Ectodermal cell (in vitro differentiated cells): ENCODE data around the gene MTHFD2L.
"Not testable (repeated sequence)": the region's sequence is repeated elsewhere in the genome, so short reads cannot be mapped to it uniquely, and the experiment has no call there.

Experiments
- H3K27ac ChIP-seq: 2 replicates; pipeline ENCODE4 v1.7.0; 2013; ENCODE audit warnings: mild to moderate bottlenecking, low read depth, low read length; ENCODE audit not compliant: insufficient read depth, poor library complexity, severe bottlenecking
- H3K27me3 ChIP-seq: 2 replicates; pipeline ENCODE4 v1.7.0; 2013; ENCODE audit warnings: mild to moderate bottlenecking, low read length; ENCODE audit not compliant: insufficient read depth, control insufficient read depth, poor library complexity, severe bottlenecking
- H3K36me3 ChIP-seq: one replicate; pipeline ENCODE4 v1.7.0; 2013; ENCODE audit warnings: low read length; ENCODE audit not compliant: control insufficient read depth, insufficient read depth
- H3K4me1 ChIP-seq: one replicate; pipeline ENCODE4 v1.7.0; 2013; ENCODE audit warnings: low read length; ENCODE audit not compliant: control insufficient read depth, insufficient read depth
- H3K4me3 ChIP-seq: 2 replicates; pipeline ENCODE4 v1.7.0; 2013; ENCODE audit warnings: low read depth, low read length, control low read depth; ENCODE audit not compliant: insufficient read depth
- H3K9me3 ChIP-seq: 2 replicates; pipeline ENCODE4 v1.7.0; 2013; ENCODE audit warnings: mild to moderate bottlenecking, low read length, moderate library complexity; ENCODE audit not compliant: control insufficient read depth
- WGBS, 2 experiments: methylation state at CpG; one replicate each; pipeline ENCODE4 v1.1.7; 2013; ENCODE audit warnings: missing lambda C conversion rate in 2 of 2; 5-methylcytosine and 5-hydroxymethylcytosine counted together

Gene MTHFD2L

GRCh38 chr4:74215236-74215635 lies 57.3 kb downstream of the MTHFD2L start:
- 93 to 96% methylated on average over 7 of the region's 7 CpGs for WGBS, 2 experiments

GRCh38 chr4:74217365-74217764 lies 59.4 kb downstream of the MTHFD2L start:
- WGBS, 2 experiments: 92% methylated on average over 3 of the region's 3 CpGs

More at GRCh38 chr4:74215236-74215635, 57.3 kb downstream of the MTHFD2L start:
- not testable (repeated sequence) for H3K27ac ChIP-seq, H3K36me3 ChIP-seq, H3K9me3 ChIP-seq, H3K4me1 ChIP-seq, H3K4me3 ChIP-seq, H3K27me3 ChIP-seq

GRCh38 chr4:74218201-74218600 lies 60.3 kb downstream of the MTHFD2L start:
- peaks cover 7% of the 10 kb centered on the region for H3K4me1 ChIP-seq
- no peaks in the 10 kb centered on the region for H3K27me3 ChIP-seq
- H3K9me3 ChIP-seq: no peaks in the 10 kb centered on the region
- WGBS, 2 experiments: 94 to 97% methylated on average over 3 of the region's 4 CpGs
- H3K27ac ChIP-seq: no peak overlapping the region
- no peaks in the 10 kb centered on the region for H3K36me3 ChIP-seq
- H3K4me3 ChIP-seq: no peak overlapping the region

More at GRCh38 chr4:74217365-74217764, 59.4 kb downstream of the MTHFD2L start:
- Histone ChIP-seq H3K27me3 (no peaks in the 10 kb centered on the region), H3K4me1 (peaks cover 7% of the 10 kb centered on the region), H3K4me3 (no peak overlapping the region), H3K36me3 (no peaks in the 10 kb centered on the region), H3K27ac (no peak overlapping the region), H3K9me3 (no peaks in the 10 kb centered on the region)

- Histone ChIP-seq H3K9me3 (no peaks in the 10 kb centered on the region), H3K36me3 (no peaks in the 10 kb centered on the region), H3K27ac (no peak overlapping the region), H3K4me3 (no peak overlapping the region), H3K27me3 (no peaks in the 10 kb centered on the region), H3K4me1 (peaks cover 7% of the 10 kb centered on the region)
- WGBS, 2 experiments: 85 to 89% methylated on average over 2 of the region's 2 CpGs
These were observed 61.3 kb downstream of the MTHFD2L start for GRCh38 chr4:74219240-74219639.

- Histone ChIP-seq H3K4me1 (no peaks in the 10 kb centered on the region), H3K4me3 (no peak overlapping the region), H3K27ac (no peak overlapping the region), H3K27me3 (no peaks in the 10 kb centered on the region), H3K36me3 (no peaks in the 10 kb centered on the region), H3K9me3 (no peaks in the 10 kb centered on the region)
- 96 to 100% methylated on average over 2 of the region's 2 CpGs for WGBS, 2 experiments
These were observed 65.2 kb downstream of the MTHFD2L start for GRCh38 chr4:74223098-74223497.

- no peak overlapping the region for H3K27ac ChIP-seq
- no peaks in the 10 kb centered on the region for H3K27me3 ChIP-seq
- H3K36me3 ChIP-seq: no peaks in the 10 kb centered on the region
- H3K4me1 ChIP-seq: no peaks in the 10 kb centered on the region
- H3K4me3 ChIP-seq: no peak overlapping the region
- 82 to 83% methylated on average over 1 of the region's 1 CpG for WGBS, 2 experiments
- no peaks in the 10 kb centered on the region for H3K9me3 ChIP-seq
These were observed 65.9 kb downstream of the MTHFD2L start for GRCh38 chr4:74223801-74224200.

DNA sequence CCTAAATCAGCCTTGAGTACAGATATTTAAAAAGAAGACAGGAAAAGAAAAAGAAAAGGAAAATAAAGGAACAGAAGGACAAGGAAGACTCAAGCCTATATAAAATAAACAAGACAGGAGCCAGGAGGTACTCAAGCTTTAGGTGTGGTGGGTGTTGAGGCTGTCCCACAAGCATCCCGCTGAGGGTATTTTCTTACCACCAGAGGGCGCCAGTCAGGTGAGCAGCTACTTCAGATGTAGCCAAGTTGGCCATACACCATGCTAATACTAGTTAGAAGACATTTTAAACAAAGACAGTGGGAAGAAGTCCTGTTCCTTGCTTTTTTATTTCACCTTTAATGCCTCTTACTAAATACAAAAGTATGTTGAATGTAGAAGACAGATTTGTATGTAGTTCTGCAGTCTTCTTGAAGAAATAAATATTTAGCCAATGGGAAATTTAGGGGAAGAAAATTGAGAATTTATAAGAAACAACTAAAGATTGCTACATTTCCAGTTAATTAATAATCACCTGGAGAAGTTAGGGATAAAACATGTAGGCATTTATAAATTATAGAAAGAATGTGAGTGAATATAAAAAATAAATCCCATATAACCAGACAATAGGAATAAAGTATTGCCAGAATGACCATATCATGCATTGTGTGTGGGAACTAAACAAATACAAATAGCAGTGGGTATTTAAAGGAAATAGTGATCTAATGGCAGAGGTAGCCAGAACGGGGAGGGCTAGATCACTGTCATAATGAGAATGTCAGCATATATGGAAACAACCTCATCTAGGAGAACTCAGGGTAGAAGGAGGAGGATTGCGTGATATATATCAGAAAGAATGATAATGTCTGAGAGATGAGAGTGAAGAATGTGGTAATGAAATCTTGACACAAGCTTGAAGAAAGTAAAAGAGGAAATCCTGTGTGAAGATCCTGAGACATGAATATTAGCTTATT lies 71.0 kb downstream of the MTHFD2L start:
- Histone ChIP-seq H3K27ac (no peak overlapping the region), H3K4me1 (no peaks in the 10 kb centered on the region), H3K9me3 (no peaks in the 10 kb centered on the region), H3K36me3 (no peaks in the 10 kb centered on the region), H3K4me3 (no peak overlapping the region), H3K27me3 (no peaks in the 10 kb centered on the region)
- WGBS, 2 experiments: 46 to 64% methylated on average over 3 to 4 of the region's 4 CpGs

DNA sequence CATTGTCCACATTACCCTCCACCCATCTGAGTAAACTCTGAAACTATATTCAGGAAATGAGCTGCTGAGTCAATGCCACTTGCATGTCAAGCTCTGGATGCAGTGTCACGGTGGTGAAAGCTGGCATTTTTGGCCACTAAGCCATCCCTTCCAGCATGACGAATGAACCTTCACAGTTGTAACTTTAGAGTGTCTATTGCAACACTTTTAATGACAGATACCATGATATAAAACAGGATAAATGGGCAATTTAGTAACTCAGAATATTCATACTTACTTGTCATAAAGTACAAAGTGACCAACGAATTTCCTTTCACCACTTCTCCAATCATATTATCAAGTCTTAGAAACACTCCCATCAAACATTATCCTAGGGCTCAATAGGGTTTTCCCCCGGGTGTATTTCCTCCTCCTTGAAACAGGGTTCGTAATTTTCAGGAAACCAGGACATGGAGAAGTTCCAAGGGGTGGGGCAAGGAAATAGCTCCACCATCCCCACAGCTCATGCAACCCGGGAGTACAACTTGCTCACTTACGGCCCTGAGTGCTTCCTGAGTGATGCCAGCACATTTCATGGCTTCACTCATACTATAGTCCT lies 73.1 kb downstream of the MTHFD2L start:
- H3K27ac ChIP-seq: no peak overlapping the region
- no peaks in the 10 kb centered on the region for H3K27me3 ChIP-seq
- 90 to 92% methylated on average over 6 to 7 of the region's 7 CpGs for WGBS, 2 experiments
- H3K36me3 ChIP-seq: no peaks in the 10 kb centered on the region
- no peaks in the 10 kb centered on the region for H3K9me3 ChIP-seq
- no peaks in the 10 kb centered on the region for H3K4me1 ChIP-seq
- no peak overlapping the region for H3K4me3 ChIP-seq

DNA sequence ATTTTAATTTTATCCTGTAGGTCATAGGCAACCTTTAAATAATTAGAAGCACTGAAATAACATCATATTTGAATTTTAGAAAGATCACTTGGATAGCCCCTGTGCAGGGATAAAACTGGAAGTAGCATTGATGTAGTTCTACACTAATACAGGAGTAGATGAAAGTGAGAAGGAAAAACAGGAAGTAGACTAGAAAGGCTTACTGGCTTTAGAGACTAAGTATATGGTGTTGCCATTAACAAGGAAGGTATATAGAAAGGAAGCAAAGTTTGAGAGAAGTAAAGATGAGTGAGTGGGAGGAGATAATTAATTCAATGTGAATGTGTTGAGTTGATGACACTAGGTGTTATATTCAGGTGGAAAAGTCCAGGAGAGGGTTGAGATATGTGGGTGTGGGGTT lies 77.2 kb downstream of the MTHFD2L start:
- H3K36me3 ChIP-seq: no peaks in the 10 kb centered on the region
- H3K9me3 ChIP-seq: no peaks in the 10 kb centered on the region
- no peaks in the 10 kb centered on the region for H3K4me1 ChIP-seq
- no peak overlapping the region for H3K27ac ChIP-seq
- no peaks in the 10 kb centered on the region for H3K27me3 ChIP-seq
- no peak overlapping the region for H3K4me3 ChIP-seq

DNA sequence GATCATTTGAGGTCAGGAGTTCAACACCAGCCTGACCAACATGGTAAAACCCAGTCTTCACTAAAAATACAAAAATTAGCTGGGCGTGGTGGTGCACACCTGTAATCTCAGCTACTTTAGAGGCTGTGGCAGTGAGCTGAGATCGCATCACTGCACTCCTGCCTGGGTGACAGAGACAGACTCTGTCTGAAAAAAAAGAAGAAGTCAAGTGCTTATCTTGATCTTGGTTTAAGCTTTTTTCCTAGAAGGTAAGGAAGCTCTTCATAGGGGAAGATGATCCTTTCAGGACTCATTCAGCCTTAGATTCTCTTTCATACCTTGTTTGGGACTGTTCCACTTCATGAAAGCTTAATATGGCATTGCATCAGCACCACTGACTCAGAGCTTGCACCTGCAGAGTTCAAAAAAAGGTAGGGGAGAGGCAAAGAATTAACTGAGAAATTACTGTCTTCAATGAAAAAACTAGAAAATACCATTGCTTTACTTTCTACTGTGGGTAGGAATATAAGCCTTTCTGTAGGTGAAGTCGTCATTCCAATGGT lies 79.6 kb downstream of the MTHFD2L start:
- 78 to 84% methylated on average over 3 of the region's 3 CpGs for WGBS, 2 experiments
- Histone ChIP-seq H3K9me3 (no peaks in the 10 kb centered on the region), H3K36me3 (no peaks in the 10 kb centered on the region), H3K4me1 (no peaks in the 10 kb centered on the region), H3K4me3 (no peak overlapping the region), H3K27ac (no peak overlapping the region), H3K27me3 (no peaks in the 10 kb centered on the region)
